HG03139 (cell line): ENCODE data around the gene TMEM52.

ENCODE experiments used
- ATAC-seq: cut with Tn5 transposase; IDR thresholded peaks from one replicate; pipeline ENCODE4 v1.9.1; 2021; ENCODE audit not compliant: unreplicated experiment

The TMEM52 gene

GRCh38 chr1:1928231-1929101 lies 9.4 kb upstream of the TMEM52 start:
- no peak for ATAC-seq

DNA sequence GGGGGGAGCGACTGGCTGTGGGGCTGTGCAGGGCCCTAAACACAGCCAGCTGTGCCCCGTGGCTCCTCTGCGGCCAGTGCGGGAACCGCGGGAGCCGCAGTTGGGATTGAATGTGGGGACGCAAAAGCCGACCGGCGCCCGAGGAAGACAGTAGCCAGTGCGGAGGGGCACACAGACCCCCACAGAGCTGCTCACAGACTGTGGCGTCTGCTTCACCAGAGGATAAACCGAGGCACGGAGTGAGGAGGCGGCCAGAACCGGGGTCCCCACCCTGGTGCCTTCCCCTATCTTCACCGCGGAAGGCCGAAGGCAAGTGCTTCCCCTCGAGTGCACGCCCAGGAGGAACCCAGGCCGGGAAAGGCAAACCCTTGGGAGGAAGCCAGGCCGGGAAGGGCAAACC lies 8.7 kb upstream of the TMEM52 start:
- ATAC-seq: no peak

- no peak for ATAC-seq
Observed at GRCh38 chr1:1926886-1927660, 8.0 kb upstream of the TMEM52 start.

DNA sequence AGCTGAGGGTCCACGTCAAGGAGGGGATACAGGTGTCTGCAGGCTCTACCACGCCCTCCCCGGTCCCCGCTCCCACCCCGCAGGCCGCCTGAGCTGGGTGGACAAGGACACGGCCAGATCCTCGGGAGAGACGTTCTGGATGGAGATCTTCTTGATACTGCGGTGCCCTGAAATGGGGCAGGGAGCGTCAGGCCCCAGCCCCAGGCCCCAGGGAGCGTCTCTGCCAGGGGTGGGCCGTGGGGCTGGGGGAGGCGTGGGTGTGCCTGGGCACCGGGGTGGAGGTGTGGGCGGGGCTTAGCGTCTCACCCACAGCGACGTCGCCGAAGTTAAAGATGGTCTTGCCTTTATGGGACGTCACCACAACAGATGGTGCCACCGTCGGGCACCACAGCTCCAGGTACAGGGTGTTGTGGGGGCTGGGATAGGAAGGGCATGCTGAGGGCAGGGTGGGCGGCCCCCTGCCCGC lies 7.3 kb upstream of the TMEM52 start:
- no peak for ATAC-seq

GRCh38 chr1:1925437-1926345 lies 6.6 kb upstream of the TMEM52 start:
- no peak for ATAC-seq

- ATAC-seq: no peak
Observed at GRCh38 chr1:1924849-1925248, 5.8 kb upstream of the TMEM52 start.

DNA sequence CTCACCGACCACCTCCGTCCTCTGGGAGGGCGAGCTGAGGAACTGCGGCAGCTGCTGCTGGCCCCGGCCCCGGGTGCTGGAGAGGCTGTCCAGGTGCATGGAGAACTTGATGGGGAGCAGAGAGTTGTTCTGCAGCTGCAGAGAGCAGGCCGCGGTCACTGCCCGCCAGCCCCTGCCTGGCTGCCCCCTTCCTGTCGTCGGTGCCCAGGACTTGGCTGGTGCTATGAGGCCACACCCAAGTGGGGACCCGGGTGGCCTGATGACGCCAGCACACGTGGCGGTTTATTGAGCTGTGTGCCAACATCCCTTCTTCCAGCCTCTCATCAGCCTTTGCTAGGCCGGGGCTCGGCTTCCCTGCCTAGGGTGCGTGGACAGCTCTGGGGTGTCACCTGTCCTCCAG lies 5.3 kb upstream of the TMEM52 start:
- no peak for ATAC-seq

- no peak for ATAC-seq
Observed at GRCh38 chr1:1922956-1923833, 4.1 kb upstream of the TMEM52 start.

DNA sequence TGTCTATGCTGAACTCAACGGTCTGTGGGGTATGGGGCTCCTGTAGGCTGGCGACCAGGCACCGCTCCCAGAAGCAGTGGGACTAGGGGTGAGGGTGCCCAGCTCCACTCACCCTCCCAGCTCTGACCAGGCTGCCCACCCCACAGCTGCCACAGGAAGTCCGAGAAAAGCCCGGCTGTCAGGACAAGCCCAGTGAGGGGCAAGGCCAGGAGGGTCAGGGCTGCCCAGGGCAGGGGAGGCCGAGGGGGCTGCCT lies 3.5 kb upstream of the TMEM52 start:
- no peak for ATAC-seq

DNA sequence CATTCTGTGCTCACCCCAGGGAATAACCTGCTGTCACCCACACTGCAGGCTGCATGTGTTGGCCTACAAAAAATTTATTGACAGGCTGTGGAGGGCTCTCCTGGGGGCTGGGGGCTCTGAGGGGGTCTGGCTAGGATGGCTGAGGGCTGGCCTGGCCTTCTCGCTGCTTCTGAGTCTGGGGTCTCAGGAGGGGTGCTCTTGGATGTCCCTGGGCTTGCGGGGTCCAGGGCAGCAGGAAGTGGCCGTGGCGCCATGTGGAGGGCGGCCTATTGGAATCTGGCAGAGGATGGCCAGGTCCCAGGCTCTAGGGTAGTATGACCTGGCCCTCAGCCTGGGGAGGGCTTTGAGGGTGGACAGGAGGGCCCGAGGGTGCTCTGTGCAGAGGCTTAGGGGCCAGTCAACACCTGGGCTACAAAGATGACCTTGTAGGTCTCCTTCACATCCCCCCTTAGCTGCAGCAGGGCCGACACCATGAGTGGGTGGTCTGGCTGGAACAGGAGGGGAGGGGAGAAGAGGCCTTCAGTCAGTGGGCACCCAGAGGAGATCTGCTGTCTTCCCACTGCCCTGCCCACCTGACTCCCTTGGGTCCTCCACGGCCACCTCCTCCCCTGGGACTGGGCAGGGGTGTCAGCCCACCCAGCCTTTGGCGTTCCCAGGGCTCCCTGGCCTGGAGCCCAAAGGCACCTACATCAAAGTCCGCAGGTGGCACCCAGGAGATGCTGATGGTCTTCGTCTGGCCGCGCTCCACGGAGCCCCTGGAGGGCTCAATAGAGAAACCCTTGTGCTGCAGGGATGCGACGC lies 3.0 kb upstream of the TMEM52 start:
- ATAC-seq: no peak

GRCh38 chr1:1921459-1921862 lies 2.4 kb upstream of the TMEM52 start:
- no peak for ATAC-seq

DNA sequence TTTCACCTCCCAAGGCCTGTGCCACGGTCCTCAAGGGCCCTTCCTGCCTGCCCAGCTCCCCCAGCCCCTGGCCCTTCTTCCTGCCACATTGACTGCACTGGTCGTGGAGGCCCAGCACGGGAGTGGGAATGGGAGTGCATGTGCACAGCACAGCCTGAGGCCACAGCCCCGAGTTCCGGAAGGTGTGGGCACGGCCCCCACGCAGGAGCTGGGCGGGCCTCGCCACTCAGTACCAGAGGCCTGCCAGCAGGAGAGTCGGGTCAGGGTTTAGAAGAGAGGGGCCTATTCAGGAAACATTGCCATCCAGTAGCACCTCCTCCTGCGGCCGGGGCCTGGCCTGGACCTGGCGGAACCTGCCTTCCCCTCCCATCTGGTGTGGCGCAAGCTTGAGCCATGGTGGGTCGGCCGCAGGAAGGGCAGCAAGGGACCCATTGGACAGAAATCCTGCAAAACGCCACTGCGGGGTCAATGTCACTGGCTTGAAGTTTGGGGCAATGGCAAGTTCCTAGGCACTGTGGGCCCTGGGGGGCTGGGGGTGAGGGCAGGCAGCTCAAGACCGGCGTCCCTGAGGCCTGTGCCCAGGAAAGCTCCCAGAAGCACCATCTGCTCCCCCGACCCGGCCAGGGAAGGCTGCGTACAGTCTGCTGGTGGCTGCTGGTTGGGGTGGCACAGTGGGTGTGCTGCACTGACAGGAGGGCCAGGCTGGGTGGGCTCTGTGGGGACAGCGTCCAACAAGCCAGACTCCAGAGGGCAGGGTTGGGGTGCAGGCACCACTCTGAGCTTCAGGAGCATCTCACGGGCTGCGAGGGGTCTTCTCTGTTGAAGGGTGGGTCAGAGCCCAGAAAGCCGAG lies 1.8 kb upstream of the TMEM52 start:
- ATAC-seq: no peak

DNA sequence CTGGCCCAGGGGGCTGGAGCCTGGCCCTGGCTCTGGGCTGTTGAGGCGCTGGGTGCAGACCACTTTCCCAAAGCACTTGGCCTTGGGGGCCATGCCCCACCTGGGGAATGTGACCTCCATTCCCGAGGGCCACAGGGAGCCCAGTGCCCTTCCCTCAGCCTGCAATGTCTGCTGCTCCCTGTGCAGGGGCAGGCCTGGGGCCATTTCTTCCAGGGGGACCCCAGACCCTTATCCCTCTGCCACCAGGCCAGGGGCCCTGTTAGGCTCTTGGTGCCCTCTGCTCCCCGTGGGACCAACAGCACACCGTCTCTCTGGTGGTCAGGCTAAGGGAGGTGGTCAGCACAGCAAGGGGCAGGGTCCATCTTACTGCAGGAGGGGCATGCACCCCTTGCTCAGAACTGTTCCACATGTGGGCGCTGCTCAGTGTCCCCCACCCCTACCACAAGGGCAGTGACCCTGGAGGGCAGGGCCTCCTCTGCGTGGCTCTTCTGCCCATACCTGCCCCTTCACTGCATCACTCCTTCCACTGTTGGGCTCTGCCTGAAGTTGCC lies 1.1 kb upstream of the TMEM52 start:
- no peak for ATAC-seq

GRCh38 chr1:1919304-1920056 lies 401 bp upstream of the TMEM52 start:
- peak; percentile 79 for ATAC-seq

GRCh38 chr1:1917995-1918900 lies 831 bp downstream of the TMEM52 start:
- no peak for ATAC-seq

GRCh38 chr1:1917304-1917976 lies 1.6 kb downstream of the TMEM52 start:
- no peak for ATAC-seq
